ENCODE measurements around the gene AGER.
"Not testable (repeated sequence)": the region's sequence is repeated elsewhere in the genome, so short reads cannot be mapped to it uniquely, and the experiment has no call there.

AGER gene

GRCh38 chr6:32186151-32186840 is 2.2 kb upstream of the AGER start:
- not testable (repeated sequence) for DNase-seq (ENCODE audit: low spot score)

GRCh38 chr6:32185681-32186131 is 1.7 kb upstream of the AGER start:
- peak; percentile 70 for DNase-seq (ENCODE audit: low spot score)

GRCh38 chr6:32183483-32184083 is 470 bp downstream of the AGER start:
- no peak for DNase-seq (ENCODE audit: low spot score)

- DNase-seq (ENCODE audit: low spot score): no peak
Measured at GRCh38 chr6:32183030-32183429, 1.0 kb downstream of the AGER start.

GRCh38 chr6:32182555-32182981 is 1.5 kb downstream of the AGER start:
- no peak for DNase-seq (ENCODE audit: low spot score)

GRCh38 chr6:32181915-32182529 is 2.0 kb downstream of the AGER start:
- DNase-seq (ENCODE audit: low spot score): no peak

DNA sequence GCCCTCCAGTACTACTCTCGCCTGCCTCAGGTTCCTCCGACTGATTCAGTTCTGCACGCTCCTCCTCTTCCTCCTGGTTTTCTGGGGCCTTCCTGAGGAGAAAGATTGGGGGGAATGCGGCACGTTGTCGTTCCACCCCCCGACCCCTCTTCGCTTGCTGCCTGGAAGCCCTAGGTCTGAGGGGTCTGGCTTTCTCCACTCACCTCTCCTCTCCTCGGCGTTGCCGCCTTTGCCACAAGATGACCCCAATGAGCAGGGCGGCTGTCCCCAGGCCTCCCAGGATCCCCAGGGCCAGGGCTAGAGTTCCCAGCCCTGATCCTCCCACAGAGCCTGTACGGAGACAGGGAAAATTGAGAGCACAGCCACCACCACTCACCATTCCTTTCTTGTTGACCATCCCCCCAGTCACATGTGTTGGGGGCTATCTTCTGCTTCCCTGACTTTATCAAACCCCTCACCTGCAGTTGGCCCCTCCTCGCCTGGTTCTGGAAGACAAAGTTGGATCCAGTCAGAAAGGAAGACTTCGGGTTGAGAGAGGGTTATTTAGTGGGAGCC is 2.8 kb downstream of the AGER start:
- DNase-seq (ENCODE audit: low spot score): no peak

DNA sequence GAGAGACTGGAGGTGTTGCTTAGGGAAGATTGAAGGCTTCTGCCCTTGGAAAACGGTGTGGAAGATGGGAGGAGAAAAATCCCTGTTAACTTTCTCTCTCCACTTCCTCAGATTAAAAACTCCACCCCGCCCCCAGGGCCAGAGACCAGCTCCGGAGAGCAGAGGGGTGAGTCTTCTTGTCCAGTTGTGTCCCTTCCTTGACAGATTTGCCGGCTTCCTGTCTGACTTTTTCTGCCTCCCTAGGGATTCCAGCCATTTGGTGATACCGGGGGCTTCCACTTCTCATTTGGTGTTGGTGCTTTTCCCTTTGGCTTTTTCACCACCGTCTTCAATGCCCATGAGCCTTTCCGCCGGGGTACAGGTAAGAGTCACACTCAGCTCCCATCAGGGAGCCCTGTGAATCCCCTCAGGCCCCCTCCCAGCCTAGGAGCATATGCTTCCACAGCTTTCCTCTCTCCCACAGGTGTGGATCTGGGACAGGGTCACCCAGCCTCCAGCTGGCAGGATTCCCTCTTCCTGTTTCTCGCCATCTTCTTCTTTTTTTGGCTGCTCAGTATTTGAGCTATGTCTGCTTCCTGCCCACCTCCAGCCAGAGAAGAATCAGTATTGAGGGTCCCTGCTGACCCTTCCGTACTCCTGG is 4.2 kb downstream of the AGER start:
- DNase-seq (ENCODE audit: low spot score): no peak

- DNase-seq (ENCODE audit: low spot score): no peak
Measured at GRCh38 chr6:32178547-32179440, 5.3 kb downstream of the AGER start.

GRCh38 chr6:32177788-32178546 is 6.1 kb downstream of the AGER start, which contains the start of gene RNF5:
Gene RNF5 (plus strand): TSS chr6:32178405. CDS start chr6:32178512, 107 bp downstream.
- DNase-seq (ENCODE audit: low spot score): peak; percentile 99

- peak; percentile 42 for DNase-seq (ENCODE audit: low spot score)
Measured at GRCh38 chr6:32177183-32177787, 6.8 kb downstream of the AGER start.

GRCh38 chr6:32176476-32177182 is 7.4 kb downstream of the AGER start:
- no peak for DNase-seq (ENCODE audit: low spot score)

DNA sequence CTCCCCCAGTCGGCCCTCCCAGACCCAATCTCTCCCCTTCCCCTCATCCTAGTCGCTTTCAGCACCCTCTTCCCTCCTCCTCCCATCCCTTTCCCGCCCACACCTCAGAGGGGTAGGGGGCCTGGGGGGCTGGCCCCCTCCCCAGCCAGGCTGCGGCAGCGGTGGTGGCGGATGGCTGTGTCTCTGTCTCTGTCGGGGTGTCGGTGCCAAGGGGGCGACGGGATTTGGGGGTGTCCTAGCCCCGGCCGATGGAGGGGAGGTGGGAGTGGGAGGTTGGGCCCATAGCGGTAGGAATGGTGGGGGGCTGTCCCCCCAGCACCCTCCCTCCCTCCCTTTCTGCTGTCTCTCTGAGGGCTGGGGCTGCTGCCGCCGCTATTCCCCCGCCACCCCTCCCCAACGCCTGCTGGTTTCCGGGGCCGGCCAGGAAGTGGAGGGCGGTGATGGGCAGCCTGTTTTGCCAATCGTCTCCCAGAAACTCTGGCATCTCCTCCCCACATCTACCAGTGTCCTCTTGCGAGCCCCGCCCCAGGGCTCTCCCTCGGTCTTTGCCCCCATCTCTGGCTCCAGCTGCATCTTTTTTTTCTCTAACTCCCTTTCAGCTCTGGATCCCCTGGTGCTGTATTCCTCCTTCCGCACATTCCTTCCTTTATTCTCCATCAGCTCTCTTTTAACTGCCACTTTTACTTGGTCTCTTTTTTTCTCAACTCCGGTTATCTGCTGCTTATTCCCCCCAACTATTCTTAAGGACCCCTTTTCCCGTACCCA is 8.2 kb downstream of the AGER start, which contains the start of gene AGPAT1:
AGPAT1 (minus strand) TSS at position 374 of the 765 bp plus-strand sequence. CDS start 4,588 bp downstream, outside the sequence.
- DNase-seq (ENCODE audit: low spot score): peak; percentile 97

- DNase-seq (ENCODE audit: low spot score): no peak
Measured at GRCh38 chr6:32175322-32175710, 8.7 kb downstream of the AGER start.

DNA sequence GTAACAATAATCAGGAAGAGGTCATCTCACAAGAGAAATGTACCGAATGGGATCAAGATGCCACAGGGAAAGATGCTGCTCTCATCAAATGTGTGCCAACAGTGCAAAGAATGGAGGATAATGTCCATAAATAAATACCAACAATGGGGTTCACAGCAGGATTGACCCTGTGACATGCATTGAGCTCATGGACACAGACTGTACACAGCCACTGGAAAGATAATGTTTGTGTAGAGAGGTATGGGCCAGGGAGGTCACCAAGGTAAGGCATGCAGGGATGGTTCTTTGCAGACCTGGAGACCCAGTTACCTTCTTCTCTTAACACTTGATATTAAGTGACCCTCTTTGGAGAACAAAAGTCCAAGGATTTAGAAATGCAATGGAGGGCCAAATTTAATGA is 9.6 kb downstream of the AGER start:
- no peak for DNase-seq (ENCODE audit: low spot score)

- DNase-seq (ENCODE audit: low spot score): no peak
Measured at GRCh38 chr6:32173051-32173727, 10.9 kb downstream of the AGER start.

GRCh38 chr6:32171234-32171633 is 12.8 kb downstream of the AGER start:
- DNase-seq (ENCODE audit: low spot score): no peak

DNA sequence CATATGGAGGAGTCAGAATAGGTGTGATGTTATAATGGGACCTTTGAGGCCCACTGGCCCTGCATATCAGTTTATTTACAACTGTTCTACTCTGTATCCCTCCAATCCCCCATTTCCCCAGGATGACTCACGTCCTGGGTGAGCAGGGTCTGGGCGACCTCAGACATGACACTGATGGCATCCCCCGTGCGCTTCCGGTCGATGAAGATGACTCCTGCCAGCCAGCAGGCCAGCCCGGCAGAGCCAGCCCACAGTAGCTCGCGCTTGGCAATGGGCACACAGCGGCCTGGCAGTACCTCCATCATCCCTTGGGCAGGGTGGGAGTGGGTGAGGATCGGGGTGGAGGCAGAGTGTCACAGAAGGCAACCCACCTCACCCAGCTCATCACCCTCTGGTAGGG is 13.8 kb downstream of the AGER start:
- no peak for DNase-seq (ENCODE audit: low spot score)
